HG03025 (cell line): ENCODE results near the gene TXNDC2.

Experiments
- ATAC-seq: cut with Tn5 transposase; IDR thresholded peaks from one replicate; pipeline ENCODE4 v1.9.1; 2021; ENCODE audit warnings: mild to moderate bottlenecking, moderate library complexity; ENCODE audit not compliant: unreplicated experiment, low FRiP score

Gene TXNDC2

DNA sequence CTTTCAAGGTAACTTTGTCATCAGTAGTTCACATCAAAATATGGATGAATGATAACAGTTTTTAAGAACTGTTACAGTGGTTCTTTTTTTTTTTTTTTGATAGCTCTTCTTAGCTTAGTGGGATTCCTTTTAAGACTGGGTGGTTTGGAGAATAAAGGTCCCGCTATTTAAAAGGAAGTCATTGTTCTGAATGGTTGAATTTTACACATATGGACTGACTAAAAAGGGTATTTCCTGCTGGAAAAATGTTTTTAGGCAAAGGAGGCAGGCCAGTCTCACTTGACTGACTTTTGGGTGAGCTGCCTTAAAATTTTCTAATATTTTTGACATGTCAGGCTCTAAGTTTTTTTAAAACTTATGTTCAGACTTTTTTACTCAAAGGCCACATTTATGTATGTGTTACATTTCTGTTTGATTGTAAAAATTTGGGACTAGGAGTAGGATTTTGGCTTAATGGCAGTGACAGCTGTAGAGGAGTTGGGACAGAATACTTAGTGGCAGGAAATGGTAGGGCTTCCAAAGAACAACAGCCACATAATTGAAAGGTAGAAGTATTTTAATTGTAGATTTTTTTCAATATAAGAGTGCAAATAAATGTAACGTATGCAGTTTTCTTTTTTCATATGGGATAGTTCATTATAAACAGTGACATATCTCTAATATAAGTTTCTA, 41.8 kb downstream of the TXNDC2 start:
- ATAC-seq = no peak

DNA sequence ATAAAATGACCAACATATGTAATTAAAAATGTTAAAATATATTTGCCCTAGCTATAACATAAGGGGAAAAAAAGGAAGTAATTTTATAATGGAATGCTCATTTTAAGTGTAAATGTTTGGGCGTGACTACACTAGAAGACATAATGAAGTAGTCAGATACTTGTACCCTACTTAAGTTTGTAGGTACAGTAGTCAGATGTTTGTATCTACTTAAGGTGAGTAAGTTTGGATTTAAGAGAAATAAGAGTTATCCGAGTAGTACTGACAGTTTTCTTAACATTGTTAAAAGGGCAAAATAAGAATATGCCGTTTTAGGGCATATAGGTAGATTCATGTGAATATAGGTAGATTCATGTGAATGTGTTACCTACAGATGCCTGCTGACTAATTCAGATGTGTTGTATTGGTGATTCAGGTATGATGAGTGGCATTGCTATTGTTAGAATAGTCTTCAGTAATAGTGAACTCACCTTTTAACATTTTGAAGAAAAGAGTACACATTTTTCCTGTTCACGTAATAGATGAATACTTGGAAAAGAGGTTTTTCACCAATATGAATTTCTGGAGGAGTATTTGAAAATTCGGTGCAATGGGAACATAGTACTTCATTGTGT, 43.0 kb downstream of the TXNDC2 start:
- no peak for ATAC-seq

DNA sequence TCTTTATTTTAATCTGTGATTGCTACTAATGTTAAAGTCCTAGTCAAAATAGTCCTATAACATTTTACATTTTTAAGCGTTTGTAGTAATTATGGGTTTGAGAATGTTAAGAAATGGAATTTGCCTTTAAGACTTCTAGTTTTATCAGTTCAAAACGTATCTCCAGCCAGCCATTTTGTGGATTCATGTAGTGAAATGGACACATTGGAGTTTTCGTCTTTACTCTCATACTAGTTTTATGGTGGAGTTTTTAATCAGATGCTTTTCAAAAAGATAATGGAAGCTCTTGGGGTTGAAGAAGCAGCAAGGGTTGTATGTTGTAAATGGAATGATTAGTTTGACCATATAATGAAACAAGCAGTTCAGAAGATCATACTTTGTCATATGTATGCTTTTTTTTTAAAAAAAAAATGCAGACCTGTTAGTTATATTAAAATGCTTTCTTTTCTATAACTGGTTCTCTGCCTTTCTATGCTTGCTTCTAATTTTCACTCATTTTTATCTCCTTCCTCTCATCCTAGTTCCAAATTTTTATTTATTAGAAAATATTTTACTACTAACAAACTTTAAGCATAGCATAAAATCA, 44.6 kb downstream of the TXNDC2 start:
- ATAC-seq = no peak

DNA sequence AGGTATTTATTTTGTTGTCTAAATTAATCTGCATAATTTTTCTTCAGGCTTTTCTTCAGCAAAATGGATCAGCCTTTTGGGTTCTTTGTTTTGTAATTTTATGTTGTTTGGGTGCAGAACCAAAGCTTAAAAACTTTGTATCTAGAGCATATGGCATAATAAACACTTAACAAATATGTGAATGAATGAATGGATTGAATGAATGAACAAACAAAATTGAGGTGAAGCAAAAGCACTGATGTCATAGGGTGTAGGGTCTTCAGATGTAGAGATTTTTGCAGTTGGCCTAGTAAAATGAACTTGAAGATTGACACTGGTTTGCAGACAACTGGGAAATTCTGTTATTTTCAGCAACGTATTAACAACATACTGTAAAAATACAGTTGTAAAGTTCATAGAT, 45.4 kb downstream of the TXNDC2 start:
- ATAC-seq = no peak

DNA sequence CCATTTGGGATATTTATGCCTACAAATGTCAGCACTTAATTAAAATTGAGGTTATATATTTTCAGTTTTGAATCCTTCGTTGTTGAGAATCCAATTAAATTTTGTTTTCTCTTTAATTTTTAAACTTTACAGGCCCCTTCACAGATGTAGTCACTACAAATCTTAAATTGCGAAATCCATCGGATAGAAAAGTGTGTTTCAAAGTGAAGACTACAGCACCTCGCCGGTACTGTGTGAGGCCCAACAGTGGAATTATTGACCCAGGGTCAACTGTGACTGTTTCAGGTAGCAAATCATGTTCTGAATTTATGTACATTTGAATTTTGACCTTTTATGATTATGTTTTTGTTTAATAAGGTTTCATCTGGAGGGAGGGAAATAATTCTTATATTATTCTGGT, 45.9 kb downstream of the TXNDC2 start:
- no peak for ATAC-seq

DNA sequence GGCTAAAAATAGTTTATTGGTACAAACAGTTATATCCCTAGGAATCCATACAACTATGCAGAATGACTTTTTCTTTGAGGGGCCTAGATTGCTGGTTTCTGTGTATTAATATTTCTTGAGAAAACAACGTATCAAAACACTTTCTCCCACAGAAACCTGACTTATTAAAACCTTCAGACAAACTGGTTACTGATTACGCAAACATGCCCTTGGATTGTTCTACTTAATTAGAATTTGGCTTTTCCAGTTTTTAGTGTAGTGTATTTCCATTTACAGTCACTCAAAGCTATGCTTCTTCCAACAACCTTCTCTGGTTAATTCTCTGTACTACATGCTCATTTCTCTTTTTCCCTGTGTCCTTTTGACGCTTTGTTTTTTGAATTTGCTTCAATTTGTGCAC, 48.1 kb downstream of the TXNDC2 start:
- no peak for ATAC-seq

DNA sequence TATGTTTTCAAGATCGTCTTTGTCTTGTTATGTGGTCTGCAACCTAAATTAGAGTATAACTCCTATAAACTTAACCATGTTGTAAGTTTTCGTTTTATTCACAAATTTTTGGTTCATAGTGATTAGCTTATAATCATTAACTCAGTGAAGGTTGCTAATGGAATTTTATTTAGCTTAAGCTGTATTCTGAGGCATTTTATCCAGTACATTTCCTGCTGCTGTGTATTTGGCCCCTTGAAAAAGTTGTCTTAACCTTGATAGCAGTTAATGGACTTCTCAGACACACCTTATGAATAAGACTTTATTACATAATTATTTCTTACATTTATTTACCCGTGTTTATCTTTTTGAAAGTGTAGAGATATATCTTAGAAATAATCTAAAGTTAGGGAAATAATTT, 48.5 kb downstream of the TXNDC2 start:
- no peak for ATAC-seq
